ENCODE results near the gene NOC2L.

The NOC2L gene

DNA sequence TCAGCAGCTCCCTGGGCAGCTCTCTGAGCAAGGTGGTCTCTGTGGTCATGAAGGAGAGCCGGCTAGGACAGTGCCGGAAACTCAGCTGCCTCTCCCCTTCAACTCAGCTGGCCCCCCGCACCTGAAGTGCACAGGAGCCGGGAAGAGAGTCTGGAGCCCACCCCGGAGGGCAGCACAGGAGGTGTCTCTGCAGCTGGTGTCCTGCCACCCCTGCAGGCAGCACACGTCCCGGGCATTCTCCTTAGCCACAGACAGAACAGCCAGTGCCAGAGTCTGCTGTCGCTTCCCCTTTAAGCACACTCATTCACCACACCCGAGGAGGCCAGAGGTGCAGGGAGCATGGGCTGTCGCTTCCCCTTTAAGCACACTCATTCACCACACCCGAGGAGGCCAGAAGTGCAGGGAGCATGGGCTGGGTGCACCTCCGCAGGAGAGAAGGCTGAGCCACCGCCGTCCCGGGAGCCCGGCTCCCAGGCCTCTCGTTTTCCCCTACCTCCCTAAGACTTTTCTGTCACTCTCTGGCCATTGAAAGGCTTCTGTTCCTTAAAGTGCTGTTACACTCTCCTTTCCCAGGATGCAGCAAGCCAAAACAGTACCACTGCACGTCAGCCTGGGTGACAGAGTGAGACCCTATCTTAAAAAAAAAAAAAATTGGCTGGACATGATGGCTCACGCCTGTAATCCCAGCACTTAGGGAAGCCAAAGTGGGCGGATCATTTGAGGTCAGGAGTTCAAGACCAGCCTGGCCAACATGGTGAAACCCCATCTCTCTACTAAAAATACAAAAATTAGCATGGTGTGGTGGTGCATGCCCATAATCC lies 52.2 kb downstream of the NOC2L start:
- Histone ChIP-seq H3K4me3 (IDR thresholded peaks at IDR 0.05; ENCODE audit: insufficient read depth, low read depth, low read length) (no peak overlapping the region), H3K27me3 (ENCODE audit: insufficient read depth, low read depth) (peaks cover 67% of the 10 kb centered on the region), H3K9ac (no peak overlapping the region), H2AFZ (ENCODE audit: low read depth) (no peak overlapping the region), H3K27ac (no peak overlapping the region), H3K4me1 (ENCODE audit: low read depth, poor library complexity, severe bottlenecking) (peaks cover 15% of the 10 kb centered on the region), H3K36me3 (ENCODE audit: insufficient read depth) (no peaks in the 10 kb centered on the region), H4K20me1 (ENCODE audit: insufficient read depth) (no peaks in the 10 kb centered on the region), H3K79me2 (ENCODE audit: insufficient read depth, low read depth) (no peaks in the 10 kb centered on the region), H3K4me2 (no peak overlapping the region)
- TF ChIP-seq, protein P1, sequence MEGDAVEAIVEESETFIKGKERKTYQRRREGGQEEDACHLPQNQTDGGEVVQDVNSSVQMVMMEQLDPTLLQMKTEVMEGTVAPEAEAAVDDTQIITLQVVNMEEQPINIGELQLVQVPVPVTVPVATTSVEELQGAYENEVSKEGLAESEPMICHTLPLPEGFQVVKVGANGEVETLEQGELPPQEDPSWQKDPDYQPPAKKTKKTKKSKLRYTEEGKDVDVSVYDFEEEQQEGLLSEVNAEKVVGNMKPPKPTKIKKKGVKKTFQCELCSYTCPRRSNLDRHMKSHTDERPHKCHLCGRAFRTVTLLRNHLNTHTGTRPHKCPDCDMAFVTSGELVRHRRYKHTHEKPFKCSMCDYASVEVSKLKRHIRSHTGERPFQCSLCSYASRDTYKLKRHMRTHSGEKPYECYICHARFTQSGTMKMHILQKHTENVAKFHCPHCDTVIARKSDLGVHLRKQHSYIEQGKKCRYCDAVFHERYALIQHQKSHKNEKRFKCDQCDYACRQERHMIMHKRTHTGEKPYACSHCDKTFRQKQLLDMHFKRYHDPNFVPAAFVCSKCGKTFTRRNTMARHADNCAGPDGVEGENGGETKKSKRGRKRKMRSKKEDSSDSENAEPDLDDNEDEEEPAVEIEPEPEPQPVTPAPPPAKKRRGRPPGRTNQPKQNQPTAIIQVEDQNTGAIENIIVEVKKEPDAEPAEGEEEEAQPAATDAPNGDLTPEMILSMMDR (conservative IDR thresholded peaks at IDR 0.05; ENCODE audit: low read depth, low read length): no peak

DNA sequence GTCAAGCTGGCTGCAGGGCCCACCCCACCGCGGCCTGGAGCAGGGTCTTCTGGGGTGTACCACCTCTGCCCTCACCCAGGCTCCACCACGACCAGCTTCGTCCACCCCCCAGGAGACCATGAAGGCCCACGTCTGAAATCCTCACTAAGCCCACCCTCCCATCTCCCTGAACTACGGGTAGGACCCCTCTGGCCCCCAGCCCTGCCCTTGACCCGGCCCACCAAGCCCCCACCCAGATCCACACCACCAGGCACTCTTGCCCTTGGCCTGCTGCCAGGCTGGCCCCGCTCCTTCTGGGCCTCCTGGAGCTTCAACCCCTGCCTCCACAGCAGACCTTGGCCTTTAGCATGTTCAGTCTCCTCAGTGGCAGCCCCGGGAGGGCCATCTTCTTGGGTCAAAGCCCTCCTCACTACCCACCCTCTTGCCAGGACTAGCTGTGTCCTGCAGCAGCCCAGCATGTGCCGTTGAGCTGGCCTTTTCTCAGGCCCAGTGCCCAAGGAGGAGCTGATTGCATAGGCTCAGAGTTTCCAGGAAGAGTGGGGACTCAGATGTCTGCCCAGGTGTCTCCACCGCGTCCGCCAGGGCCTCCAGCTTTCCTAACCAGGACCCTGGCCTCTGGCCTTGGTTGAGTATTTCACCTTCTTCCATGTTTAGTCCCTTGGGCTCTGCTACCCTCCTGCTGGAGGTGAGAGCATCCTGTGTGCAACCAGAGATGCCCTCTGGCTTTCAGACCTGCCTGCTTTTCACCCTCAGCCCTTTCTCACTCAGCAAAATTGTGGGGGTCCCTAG lies 53.1 kb downstream of the NOC2L start:
- Histone ChIP-seq H3K4me3 (IDR thresholded peaks at IDR 0.05; ENCODE audit: insufficient read depth, low read depth, low read length) (no peak overlapping the region), H3K4me2 (no peak overlapping the region), H3K27me3 (ENCODE audit: insufficient read depth, low read depth) (peaks cover 68% of the 10 kb centered on the region), H3K9ac (no peak overlapping the region), H3K36me3 (ENCODE audit: insufficient read depth) (no peaks in the 10 kb centered on the region), H3K79me2 (ENCODE audit: insufficient read depth, low read depth) (no peaks in the 10 kb centered on the region), H3K27ac (no peak overlapping the region), H4K20me1 (ENCODE audit: insufficient read depth) (no peaks in the 10 kb centered on the region), H3K4me1 (ENCODE audit: low read depth, poor library complexity, severe bottlenecking) (peaks cover 8% of the 10 kb centered on the region), H2AFZ (ENCODE audit: low read depth) (no peak overlapping the region)
- TF ChIP-seq, protein P1 (conservative IDR thresholded peaks at IDR 0.05; ENCODE audit: low read depth, low read length): no peak

DNA sequence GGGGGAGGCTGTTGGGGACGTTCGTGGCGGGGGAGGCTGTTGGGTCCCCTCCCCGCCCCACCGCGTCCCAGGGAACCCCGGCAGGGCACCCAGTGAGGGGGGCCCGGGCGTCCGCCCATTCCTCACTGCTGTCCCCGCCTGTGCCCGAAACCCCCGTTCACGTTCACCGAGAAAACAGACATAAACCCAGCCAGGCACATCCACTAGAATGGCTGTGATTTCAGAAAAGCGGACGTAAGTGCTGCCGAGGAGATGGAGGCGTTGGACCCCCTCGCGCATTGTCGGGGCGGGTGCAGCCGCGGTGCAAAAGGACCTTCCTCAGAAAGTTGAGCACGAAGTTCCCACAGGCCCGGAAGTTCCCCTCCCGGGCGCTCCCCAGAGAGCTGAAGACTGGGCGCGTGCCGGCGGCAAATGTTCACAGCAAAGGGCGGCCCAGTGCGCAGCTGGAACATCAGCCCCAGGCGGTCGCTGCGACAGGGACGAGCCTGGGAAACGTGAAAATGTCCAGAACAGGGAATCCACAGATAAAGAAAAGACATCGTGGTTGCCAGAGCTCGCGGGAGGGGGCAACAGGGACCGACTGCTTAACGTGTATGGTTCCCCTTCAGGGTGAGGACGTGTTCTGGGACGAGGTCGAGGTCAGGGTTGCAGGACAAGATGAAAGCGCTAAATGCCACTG lies 53.8 kb downstream of the NOC2L start:
- peaks cover 68% of the 10 kb centered on the region for H3K27me3 ChIP-seq (ENCODE audit: insufficient read depth, low read depth)

More for the DNA sequence above, 53.8 kb downstream of the NOC2L start:
- Histone ChIP-seq H3K4me1 (ENCODE audit: low read depth, poor library complexity, severe bottlenecking) (peaks cover 1% of the 10 kb centered on the region), H3K4me3 (IDR thresholded peaks at IDR 0.05; ENCODE audit: insufficient read depth, low read depth, low read length) (no peak overlapping the region), H3K36me3 (ENCODE audit: insufficient read depth) (no peaks in the 10 kb centered on the region), H3K27ac (no peak overlapping the region), H4K20me1 (ENCODE audit: insufficient read depth) (no peaks in the 10 kb centered on the region), H3K79me2 (ENCODE audit: insufficient read depth, low read depth) (no peaks in the 10 kb centered on the region), H2AFZ (ENCODE audit: low read depth) (no peak overlapping the region; the same call in 1 of the 2 replicates), H3K4me2 (no peak overlapping the region), H3K9ac (no peak overlapping the region)
- TF ChIP-seq, protein P1 (conservative IDR thresholded peaks at IDR 0.05; ENCODE audit: low read depth, low read length): no peak

Measured in KMS-11 (cell line).